HG02938 (cell line): ENCODE measurements around the gene PCTP.

ENCODE experiments used
- ATAC-seq: cut with Tn5 transposase; IDR thresholded peaks from one replicate; pipeline ENCODE4 v1.9.1; 2021; ENCODE audit warnings: mild to moderate bottlenecking, moderate library complexity; ENCODE audit not compliant: unreplicated experiment

The PCTP gene

DNA sequence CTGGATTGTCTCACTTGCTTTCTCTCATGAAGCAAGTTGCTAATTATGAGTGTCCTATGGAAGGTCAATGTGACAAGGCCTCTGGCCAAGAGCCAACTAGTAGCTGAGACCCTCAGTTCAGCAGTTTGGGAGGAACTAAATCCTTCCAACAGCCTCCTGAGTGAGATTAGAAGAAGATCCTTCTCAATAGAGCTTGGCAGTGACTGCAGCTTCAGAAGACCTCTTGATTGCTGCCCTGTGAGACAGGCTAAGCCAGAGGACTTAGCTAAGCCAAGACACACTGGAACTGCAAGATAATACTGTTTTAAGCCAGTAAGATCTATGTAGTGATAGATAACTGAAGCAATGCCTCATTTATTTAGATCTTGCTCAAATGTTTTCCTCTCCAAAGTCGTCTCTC lies 34.3 kb downstream of the PCTP start:
- no peak for ATAC-seq

DNA sequence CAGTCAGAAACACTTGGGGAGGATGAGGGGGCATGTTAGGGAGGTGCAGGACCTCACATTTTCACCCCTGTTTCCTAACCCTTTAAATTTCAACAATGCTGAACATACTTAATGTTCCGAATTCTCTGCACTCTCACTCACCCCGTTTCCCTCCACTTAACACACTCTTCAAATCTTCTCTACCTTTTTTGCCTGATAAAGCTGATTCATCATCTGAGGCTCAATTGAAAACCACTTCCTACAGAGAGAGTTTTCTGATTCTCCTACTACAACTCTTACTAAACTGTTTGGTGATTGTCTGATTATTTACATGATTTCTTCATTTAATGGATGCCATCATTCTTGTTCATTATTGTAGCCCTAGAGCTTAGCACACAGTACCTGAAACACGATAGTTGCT lies 42.4 kb downstream of the PCTP start:
- ATAC-seq = no peak

DNA sequence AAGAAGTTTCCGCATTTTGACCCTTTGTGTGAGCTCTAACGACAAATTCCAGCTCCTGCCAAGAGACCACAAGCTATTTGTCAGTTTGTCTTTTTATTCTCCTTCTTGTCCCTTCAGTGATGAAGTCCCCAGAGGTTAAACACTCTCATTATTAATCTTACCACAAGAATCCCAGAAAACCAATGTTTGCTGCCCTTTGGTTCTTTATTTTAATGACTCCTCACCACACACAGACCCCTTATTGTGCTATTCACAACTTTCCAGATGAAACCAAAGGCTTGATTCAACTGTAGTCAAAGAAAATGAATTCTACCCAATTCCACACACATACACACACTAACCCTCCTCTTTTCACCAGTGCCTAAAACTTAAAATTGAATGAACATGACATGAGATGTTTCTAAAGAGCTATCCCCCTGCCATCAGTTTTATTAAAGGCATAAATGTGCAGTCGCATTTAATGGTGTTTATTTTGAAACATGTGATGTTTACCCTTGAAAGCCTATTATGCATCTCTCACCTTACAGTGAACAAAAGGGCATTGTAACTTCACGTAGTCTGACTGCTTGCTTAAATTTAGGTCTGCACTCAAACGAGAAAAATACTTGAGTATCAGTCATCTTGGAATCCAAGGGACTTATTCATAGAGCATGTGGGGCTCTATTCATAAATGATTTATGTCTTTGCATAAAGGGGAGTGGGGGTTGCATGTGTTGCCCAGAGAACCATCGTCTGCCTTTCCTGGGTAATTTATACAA lies 44.1 kb downstream of the PCTP start:
- ATAC-seq = no peak

DNA sequence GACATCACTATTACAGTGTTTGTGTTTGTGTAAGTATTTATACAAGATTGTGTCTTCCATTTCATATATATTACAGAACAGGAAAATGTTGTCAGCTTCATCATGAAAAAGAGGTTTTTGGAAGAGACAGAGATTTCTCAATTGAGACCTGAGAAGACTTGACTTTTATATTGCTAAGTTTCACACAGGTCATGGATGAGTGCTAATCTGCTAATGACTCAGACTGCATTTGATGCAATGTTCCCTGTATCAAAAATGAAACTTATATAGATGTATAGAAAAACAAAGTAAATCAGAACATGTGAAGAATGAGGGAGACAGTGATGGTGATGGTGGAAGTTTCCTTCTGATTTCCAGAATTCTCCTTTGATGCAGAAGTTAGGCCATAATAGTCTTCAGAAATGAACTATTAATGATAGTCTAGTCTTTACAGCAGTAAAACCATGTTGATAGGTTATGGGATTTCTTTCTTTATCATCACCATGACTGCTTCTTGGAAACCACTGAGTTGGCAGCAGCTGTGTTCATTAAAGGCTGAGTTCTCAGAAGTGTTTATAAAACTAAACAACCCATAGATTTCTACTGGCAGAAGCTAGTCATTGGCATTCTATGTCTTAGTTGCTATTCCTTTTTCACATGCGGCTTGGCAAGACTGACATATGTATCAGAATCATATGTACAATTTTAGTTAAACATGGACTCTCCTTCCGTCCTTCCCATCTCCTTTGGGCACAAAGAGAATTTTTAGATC lies 56.1 kb downstream of the PCTP start:
- ATAC-seq = no peak

DNA sequence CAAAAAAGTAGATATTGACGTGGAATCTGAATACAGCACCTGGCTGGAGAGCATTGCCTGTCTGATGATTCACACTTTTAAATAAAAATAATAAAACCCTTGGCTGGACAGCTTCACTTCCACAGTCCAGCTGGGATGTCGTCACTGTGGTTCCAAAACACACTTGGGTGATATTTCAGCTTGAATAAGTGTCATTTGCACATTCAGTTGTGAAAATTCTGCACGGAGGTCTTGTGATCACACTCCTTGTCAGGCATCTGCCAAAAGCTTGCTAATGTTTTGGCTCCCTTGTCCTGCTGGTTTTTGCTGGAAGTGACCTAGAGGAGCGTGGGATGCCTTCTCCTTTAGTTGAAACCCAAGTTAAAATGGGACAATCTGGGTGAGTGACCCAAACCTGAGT lies 60.7 kb downstream of the PCTP start:
- ATAC-seq = no peak

DNA sequence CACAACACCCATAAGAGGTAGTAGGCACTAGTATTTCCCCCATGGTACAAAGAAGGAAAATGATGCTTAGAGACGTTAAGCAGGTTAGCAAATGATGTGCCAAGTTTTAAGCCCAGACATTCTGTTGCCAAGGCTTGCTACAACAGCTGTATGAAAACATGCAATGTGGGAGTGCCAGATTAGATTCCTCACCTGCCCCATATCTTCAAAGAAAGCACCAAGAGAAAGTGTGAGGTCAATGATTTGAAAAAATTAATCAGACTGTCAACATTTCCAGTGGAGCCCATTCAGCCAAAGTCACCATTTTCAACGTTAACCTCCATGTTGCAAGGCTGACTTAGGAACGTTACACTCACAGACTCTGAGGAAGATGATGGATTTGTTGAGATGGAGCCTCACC lies 61.5 kb downstream of the PCTP start:
- no peak for ATAC-seq

- ATAC-seq = no peak
Observed at GRCh38 chr17:55813944-55814343, 63.1 kb downstream of the PCTP start.

DNA sequence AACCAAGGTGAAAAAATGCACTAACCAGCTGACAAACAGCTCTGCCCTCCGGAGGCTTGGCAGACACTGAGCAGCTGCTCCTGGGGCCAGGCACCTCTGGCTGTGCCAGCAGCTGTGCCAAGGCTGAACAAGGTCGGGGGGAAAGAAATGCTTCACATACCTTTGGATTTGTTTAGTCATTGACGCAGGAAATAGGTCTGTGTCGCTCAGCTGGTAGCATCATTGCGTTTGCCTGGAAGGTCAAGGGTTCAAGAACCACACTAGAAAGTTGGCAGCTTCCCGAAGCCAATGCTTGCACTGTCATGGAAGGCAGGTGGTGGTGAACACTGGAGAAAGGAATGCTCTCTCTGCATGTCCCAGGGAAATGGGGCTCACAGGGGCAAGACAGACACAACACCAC lies 63.5 kb downstream of the PCTP start:
- ATAC-seq = no peak

DNA sequence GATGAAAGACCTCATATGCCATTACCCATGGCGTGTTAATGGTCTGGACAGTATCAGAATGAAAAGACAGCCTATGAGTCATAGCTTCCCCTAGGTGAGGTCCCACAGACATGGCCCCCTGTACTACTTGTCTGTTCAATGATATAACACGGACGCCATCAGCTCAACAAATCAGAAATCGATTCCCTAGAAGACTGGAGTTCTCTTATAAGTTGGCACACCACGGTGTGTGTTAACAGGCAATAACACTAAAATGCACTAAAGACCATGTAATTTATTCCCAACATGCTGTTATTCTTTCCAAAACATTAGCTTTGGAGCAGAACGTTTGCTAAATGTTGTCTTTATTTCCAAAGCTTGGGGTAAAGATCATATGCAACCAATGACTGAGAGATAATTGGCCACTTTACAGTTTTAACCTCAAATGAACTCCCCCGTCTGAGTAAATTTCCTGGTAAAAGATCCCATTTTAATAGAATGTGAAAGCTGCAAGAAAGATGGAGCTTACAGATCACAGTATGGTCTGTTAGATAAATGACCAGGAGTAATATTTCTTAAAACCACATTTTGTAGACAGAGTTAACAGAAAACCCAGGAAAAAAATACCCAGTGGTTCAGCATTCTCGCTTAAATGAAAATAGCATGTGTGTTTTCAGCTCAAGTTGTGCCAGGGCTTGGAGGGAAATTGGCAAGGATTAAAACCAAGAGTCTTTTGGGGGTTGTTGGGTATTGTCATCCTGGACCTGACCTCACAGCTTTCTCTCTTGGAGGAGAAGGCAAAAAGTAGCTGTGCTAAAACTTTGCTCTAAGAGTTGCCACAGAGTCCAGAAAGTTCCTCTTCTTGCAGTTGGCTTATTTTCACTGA lies 65.9 kb downstream of the PCTP start:
- ATAC-seq = no peak

DNA sequence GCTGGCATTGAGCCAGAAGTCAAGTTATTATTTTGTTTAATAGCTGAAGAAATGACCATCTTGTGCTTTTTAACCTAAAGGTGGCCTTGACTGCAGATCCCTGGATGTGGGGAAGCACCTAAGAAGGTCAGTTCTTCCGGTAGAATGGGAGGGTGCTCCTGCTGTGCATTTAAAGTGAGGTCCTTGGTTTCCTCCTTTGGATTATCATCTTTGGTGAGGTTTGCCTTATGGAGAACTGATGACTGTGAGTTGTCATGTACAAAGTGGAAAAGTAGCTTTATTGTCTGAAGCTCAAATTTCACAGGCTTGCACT lies 66.5 kb downstream of the PCTP start:
- no peak for ATAC-seq

DNA sequence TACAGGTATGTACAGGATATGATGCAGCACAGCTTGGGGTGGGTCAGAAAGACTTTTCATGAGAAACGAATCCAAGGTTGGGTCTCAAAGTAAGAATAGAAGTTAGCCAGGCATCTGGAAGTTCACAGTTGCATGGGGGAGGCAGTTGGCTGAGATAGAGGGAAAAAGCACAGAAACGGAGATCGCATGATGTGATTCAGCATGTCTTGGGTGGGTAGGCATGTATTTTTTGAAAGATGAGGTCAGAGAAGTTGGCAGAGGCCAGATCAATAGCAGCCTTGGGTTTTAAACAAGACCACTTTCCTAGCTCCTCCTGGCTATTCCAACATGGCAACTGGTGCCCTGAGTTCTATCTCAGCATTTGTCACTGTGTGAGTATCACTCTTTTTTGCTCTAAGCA lies 67.2 kb downstream of the PCTP start:
- no peak for ATAC-seq

DNA sequence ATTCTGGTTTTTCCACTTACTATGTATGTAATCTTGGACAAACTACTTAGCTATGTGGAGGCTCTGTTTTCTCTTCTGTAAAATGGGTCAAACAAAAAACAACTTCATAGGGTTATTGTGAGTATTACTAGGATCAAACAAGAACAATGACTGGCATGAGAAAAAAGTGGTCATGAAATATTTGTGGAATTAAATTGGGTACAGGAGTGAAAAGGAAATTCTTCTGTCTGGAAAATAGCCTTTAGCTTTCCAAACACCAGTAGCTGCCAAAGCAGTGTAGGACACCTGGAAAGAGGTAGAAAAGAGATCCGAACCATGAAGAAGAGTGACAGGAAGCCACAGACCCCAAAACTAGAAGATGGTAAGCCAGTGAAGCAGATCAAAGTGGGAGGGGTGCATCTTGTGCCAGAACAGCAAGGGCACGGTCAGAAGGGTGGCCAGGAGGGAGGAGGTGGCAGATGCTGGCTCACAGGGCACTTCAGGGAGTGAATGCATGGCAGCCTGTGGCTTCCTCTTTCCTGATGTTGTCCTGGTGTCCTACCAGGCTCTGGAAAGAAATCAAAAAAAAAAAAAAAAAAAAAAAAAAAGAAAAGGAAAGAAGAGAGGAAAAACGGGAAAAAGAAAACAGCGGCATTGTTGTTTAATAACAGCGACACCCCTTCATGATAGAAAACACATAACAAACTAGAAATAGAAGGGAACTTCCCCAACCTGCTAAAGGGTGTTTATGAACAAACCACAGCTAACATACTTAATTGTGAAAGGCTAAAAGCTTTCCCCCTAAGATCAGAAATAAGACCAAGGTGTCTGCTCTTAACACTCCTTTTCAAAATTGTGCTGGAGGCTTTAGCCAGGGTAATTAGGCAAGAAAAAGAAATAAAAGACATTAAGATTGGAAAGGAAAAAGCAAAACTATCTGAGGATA lies 67.9 kb downstream of the PCTP start:
- no peak for ATAC-seq

DNA sequence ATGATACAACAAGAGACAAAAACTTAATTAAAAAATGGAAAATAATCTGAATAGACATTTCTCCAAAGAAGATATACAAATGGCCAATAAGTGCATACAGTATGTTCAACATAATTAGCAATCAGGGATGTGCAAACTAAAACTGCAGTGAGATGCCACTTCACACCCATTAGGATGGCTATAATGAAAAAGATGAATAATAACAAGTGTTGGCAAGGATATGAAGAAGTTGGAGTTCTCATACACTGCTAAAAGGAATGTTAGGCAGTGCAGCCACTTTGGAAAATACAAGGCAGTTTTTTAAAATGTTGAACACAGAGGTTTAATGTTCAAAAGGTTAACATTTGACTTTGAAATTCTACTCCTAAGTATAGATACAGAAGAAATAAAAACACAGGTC lies 69.8 kb downstream of the PCTP start:
- ATAC-seq = no peak

DNA sequence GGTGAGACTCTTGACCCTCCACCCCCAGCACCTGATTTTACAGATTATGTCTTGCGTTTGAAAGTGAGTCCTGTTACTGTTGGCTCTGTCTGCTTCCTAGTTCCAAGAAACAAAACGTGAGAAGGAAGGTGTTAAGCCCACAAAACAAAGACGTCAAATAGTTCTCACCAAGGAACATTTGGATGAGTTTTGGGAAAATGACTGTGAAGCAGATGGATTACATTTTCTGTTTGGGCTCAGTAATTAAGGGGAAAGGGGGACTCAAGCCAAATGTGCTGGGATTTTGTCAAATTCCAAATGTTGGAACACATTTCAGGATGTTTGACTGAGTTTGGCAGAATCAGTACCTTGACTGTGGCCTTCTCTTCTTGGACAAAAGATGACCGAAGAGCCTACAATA lies 71.2 kb downstream of the PCTP start:
- no peak for ATAC-seq

DNA sequence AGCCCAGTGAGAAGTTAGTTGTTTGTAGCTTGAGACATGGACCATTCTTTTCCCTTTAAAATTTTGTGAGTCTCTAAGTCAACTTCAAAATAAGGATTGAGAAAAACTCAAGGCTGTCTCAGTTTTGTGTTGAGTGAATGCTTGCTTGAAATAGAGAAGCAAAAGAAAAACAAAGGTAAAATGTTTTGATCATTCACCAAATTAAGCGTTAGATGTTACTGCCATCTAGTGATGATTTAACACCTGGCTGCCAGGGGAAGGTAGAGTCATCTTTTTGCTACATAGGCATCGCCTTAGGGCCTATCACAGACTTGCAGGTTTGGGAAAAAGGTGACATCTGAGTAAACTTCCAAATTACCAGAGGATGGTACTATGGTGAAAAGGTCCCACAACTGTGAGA lies 74.4 kb downstream of the PCTP start:
- ATAC-seq = no peak
